HG03196 (cell line): ENCODE results near the gene ICAM1.
"Not testable (repeated sequence)": the region's sequence is repeated elsewhere in the genome, so short reads cannot be mapped to it uniquely, and the experiment has no call there.

Experiments
- ATAC-seq: cut with Tn5 transposase; IDR thresholded peaks from one replicate; pipeline ENCODE4 v1.9.1; 2021; ENCODE audit not compliant: unreplicated experiment

ICAM1 gene

GRCh38 chr19:10274589-10274988 is 3.7 kb downstream of the ICAM1 start:
- no peak for ATAC-seq

GRCh38 chr19:10277795-10278589 is 7.1 kb downstream of the ICAM1 start:
- ATAC-seq, result no peak

GRCh38 chr19:10278935-10279334 is 8.0 kb downstream of the ICAM1 start:
- ATAC-seq, result no peak

- no peak for ATAC-seq
Observed at GRCh38 chr19:10279737-10280442, 9.0 kb downstream of the ICAM1 start.

- not testable (repeated sequence) for ATAC-seq
Observed at GRCh38 chr19:10282043-10282442, 11.1 kb downstream of the ICAM1 start.

- ATAC-seq, result no peak
Observed at GRCh38 chr19:10283301-10284064, 12.6 kb downstream of the ICAM1 start.

GRCh38 chr19:10284065-10284959 is 13.4 kb downstream of the ICAM1 start:
- ATAC-seq, result no peak

- ATAC-seq, result no peak
Observed at GRCh38 chr19:10284960-10285278, 14.0 kb downstream of the ICAM1 start.

- no peak for ATAC-seq
Observed at GRCh38 chr19:10285393-10285792, 14.5 kb downstream of the ICAM1 start.

GRCh38 chr19:10286803-10287737 is 16.1 kb downstream of the ICAM1 start, which contains the start of gene ICAM4:
ICAM4 (plus strand) TSS chr19:10286955; CDS start chr19:10287013, 58 bp downstream.
- ATAC-seq, result no peak

GRCh38 chr19:10288662-10289166 is 17.8 kb downstream of the ICAM1 start:
- no peak for ATAC-seq

GRCh38 chr19:10289167-10289835 is 18.4 kb downstream of the ICAM1 start:
- no peak for ATAC-seq

- no peak for ATAC-seq
Observed at GRCh38 chr19:10289836-10290356, 19.0 kb downstream of the ICAM1 start, which contains the start of gene ICAM5. ICAM5 (plus strand) TSS chr19:10289952; CDS start chr19:10290044, 92 bp downstream.

GRCh38 chr19:10290357-10290875 is 19.5 kb downstream of the ICAM1 start:
- ATAC-seq, result no peak

GRCh38 chr19:10290876-10291553 is 20.1 kb downstream of the ICAM1 start:
- no peak for ATAC-seq

- ATAC-seq, result no peak
Observed at GRCh38 chr19:10291554-10292205, 20.8 kb downstream of the ICAM1 start.

GRCh38 chr19:10292206-10292788 is 21.4 kb downstream of the ICAM1 start:
- ATAC-seq, result no peak
